ENCODE measurements around the gene SACS.

- TF ChIP-seq CTCF (IDR thresholded peaks at IDR 0.05) = no peak
- TF ChIP-seq POLR2AphosphoS5 (IDR thresholded peaks at IDR 0.05) = no peak
- no peak for TF ChIP-seq POLR2A (IDR thresholded peaks at IDR 0.05)
Observed at GRCh38 chr13:23468811-23469210, 35.3 kb upstream of the SACS start.
